Right hindlimb (tissue), 1 donor: ENCODE data around the gene RGS7BP.
A peak's percentile ranks its signal among the peaks of the same experiment; 100 is the strongest.
"Not testable (repeated sequence)": the region's sequence is repeated elsewhere in the genome, so short reads cannot be mapped to it uniquely, and the experiment has no call there.

ENCODE experiments used
- DNase-seq: peaks from one replicate; pipeline ENCODE4 v3.0.0-alpha.2; 2018

The RGS7BP gene

DNA sequence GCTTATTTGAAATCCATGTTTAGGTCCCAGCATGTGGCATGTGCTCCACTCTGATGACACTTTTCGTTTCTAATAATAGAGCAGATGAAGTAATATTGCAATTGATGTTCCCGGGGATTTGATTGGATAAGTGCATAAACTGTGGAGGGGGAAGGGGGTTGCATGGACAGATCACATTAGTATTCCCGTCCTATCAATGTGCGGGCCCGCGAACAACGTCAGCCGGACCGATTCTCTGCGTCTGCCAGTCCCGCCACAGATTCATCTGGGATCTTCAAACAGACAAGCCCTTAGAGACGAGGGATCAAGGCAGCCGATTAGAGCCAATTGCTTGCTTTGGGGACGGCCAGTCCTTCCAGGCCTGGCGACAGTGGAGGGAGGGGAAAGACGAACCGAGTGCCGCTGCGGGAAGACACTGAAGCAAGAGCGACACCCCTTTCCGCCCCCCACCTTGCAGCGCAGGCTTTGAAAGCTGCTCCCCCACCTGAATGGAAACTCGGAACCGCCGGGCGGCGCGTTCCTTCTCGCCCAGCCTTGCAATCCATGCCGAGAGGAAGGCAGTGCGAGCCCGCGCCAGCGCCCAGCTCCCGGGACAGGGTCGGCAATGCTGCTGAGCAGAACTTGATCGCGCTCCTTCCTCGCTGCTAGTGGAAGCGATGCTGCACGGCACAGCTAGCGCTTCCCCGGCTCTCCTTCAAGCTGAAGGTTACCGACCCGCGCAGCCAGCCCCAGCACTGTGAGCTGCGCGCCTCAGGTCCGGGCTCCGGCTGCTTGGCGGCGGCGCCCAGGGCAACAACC lies at the start of gene RGS7BP:
TSS of gene RGS7BP (plus strand) at position 247 of the 798 bp plus-strand sequence. CDS start 610 bp downstream, outside the sequence.
- DNase-seq: peak; percentile 62

DNA sequence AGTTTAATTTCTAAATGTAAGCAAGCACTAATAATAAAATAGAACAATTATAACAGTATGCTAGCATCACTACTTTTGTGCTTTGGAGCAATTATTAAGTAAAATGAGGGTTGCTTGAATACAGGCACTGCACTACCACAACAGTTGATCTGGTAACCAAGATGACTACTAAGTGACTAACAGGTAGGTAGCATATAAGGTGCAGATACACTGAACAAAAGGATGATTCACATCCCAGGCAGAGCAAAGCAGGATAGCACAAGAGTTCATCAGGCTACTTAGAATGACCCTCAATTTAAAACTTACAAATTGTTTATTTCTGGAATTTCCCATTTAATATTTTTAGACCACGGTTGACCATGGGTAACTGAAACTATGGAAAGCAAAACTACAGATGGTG lies 48.0 kb upstream of the RGS7BP start:
- DNase-seq: no peak

GRCh38 chr5:64458948-64459347 lies 46.9 kb upstream of the RGS7BP start:
- no peak for DNase-seq

DNA sequence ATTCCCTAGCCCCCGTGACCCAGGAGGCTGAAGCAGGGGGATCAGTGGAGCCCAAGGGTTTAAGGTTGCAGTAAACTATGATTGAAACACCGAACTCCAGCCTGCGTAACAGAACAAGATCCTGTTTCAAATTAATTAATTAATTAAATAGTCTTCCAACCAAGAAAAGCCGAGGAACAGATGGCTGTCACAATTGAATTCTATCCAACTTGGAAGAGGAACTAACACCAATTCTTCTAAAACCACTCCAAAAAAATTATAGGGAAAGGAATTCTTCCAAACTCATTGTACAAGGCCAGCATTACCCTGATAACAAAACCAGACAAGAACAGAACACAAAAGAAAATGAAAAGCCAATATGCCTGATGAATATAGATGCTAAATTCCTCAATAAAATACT lies 43.4 kb upstream of the RGS7BP start:
- DNase-seq: no peak

GRCh38 chr5:64486163-64486562 lies 19.7 kb upstream of the RGS7BP start:
- DNase-seq: no peak

GRCh38 chr5:64487283-64487682 lies 18.5 kb upstream of the RGS7BP start:
- DNase-seq: no peak

GRCh38 chr5:64489857-64490256 lies 16.0 kb upstream of the RGS7BP start:
- no peak for DNase-seq

GRCh38 chr5:64497386-64497785 lies 8.4 kb upstream of the RGS7BP start:
- DNase-seq: no peak

DNA sequence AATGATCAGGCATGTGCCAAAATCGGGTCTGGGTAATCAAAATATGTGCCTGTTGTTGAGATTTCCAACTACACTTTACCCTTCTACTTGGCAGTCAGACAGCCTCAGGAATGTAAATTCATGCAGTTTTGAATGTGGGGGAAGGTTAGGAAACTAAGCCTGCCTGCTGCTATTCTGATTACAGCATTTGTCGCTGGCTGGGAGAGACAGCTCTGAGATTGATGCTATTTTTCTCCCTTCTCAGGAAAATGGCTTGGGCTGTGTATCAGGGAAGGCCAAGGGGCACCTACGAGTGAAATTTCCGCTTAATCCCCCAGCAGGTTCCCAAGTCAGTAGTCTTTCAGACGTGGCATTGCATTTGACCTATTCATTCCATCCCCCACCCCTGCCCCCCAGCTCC lies 3.6 kb upstream of the RGS7BP start:
- DNase-seq: no peak

DNA sequence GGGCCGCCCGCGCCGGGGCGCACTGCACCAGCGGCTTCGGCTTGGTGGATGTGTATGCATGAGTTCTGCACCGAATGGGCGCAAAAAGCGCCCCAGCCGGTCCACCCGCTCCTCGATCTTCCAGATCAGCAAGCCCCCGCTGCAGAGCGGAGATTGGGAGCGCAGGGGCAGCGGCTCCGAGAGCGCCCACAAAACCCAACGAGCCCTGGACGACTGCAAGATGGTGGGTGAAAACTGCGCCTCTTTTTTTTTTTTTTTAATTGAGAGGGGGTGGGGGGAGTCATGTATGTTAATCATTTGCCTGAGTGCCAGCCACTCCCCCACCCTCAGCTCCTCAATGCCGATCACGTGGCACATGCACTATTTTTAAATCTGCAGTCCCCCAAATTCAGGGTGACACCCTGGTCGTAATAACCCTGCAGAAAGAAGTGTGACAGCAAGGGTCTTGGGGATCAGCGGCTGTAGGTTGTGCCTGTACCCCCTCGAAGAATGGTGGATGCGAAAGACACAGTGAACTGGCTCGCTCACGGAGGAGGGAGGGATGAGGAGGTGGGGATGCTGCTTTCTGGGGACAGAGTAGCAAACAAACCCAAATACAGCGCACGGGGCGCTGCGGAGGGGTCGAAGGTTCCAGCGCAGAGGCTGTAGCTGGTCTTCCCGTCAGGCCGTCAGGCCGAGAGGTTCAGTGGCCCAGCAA lies 900 bp downstream of the RGS7BP start:
- DNase-seq: no peak

- no peak for DNase-seq
Observed at GRCh38 chr5:64507264-64507605, 1.4 kb downstream of the RGS7BP start.

DNA sequence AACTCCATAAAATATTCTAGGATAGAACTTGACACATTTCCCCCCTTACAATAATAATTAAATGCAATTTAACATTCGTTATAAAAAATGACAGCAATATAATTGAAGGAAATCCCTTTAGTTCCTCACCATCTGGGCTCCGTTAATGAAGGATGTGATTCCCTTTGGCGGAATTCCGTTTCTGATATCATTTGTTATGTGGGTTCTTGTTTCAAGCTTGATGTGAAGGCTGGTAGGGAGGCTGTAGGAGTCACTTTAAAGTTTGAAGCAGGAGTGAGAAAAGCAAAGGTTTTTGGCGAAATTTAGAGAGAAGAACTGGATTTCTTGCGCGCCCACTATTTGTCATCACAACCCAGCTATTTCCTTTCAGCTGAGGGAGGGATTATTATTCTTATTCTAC lies 4.0 kb downstream of the RGS7BP start:
- DNase-seq: no peak

DNA sequence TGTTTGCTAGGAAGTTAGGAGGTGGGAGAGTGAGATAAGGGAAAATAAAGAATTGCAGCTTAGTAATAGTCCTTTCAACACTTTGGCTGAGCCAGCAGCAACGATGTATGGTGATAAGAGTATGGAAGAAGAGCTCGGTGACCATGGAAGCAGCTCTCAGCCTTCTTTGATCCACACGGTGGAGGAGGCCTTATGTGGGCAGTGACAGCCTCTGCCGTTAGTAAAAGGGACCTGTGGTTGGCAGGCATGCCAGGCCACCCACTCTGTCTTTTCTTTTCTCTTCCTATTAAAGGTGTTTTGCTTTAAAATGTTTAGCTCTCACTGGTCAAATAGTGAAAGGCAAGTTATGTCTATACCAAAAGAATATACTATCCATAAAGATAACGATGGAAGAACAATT lies 7.7 kb downstream of the RGS7BP start:
- DNase-seq: no peak

DNA sequence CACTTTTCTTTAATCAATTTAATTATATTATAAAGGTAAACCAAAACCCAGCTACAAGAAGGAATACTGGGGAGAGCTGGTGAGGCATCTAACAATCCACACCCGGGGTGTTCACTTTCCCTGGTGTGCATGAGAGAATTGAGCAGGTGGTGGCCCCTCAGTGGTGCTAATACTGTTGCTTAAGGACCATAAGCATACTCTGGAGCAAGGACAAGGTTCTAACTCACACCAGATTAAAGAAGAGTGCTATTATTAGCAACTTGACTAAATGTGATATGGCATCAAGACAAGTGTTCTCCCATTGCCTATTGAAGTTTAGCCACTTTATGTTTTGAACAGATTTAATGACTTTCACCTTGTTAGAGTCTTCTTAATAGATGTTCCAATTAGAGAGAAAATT lies 8.8 kb downstream of the RGS7BP start:
- no peak for DNase-seq

- no peak for DNase-seq
Observed at GRCh38 chr5:64516216-64516615, 10.4 kb downstream of the RGS7BP start.

- no peak for DNase-seq
Observed at GRCh38 chr5:64518793-64519192, 13.0 kb downstream of the RGS7BP start.

DNA sequence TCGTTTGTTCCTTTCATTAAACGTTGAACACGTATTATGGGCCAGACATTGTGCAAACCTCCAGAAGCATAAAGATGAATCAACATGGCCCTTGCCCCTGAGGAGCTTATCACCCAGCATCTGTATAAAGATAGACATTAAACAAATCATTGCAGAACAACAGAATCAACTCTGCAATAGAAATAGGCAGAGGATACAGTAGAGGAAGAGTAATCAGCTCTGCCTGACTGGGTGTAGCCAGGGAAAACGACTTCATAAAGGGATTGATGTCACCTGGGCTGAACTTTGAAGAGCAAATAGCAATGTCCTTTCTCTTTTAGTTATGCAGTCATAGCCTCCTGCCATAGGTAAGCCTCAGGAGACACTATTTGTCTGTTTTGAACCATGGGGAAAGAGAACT lies 13.4 kb downstream of the RGS7BP start:
- no peak for DNase-seq

DNA sequence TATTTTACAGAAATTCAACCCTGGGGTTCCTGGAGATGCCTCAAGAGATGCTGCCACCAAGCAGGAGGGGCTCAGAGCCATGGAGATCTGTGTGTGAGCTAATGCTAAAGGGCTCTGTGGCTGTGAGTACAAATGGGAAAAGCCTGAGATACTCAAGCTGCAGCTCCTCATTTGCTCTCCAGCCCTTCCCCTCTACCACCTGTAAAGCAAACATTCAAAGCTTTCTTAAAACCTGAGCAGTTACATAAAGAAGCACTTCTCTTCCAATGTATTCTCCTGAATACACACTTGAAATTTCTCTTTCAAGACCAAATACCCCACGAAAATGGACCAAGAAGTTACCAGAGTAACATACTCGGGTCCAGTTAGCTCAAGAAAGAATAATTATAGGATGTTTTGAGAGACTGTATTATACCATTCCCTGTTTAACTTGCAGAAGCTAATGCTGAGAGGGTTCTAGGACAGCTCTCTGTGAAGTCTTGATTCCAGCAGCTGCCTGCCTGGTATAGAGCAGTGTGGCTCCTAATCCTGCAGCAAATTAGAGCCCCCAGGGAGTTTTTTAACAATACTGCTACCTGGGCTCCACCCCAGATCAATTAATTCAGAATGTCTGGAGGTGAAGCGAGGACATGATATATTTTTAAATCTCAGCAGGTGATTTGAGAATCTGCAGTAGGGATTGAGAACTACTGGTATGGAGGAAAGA lies 21.1 kb downstream of the RGS7BP start:
- no peak for DNase-seq

GRCh38 chr5:64530076-64530475 lies 24.3 kb downstream of the RGS7BP start:
- DNase-seq: no peak

DNA sequence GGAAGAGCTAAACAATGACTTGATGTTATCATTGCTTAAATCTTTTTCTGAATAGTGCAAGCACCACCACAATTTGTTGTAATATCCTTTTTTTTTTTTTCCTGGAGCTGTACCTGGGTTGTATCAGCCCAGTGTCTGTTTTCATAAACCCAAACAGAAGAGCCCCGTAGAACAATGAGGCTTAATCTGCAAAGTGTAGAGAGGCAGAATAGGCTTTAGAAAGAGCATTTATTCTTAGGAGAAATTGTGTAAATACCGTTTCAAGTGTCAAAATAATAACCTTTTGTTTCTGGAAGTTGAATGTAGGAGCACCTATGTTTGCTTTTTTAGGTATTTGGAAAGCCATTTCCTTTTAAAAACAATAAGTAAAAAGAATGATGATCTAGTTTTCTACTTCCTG lies 26.4 kb downstream of the RGS7BP start:
- no peak for DNase-seq

DNA sequence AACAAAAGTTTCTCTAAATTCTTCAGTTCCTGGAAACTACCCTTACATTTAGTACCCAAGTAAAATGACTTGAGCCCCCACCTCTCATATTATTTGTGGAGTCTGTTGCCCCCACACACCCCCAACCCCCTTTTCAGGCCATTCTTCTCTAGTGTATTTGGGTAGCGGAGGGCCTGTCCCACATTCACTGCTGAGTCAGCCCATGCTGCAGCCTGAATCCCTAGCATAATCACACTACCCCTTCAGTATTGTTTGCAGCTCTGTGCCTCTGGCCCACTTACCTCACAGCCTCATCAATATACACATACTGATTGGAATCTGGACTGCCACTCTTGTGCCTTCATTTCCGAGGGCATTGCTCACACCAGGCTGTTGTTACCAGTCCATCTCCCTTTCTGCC lies 26.8 kb downstream of the RGS7BP start:
- no peak for DNase-seq

GRCh38 chr5:64534033-64534432 lies 28.2 kb downstream of the RGS7BP start:
- DNase-seq: no peak

DNA sequence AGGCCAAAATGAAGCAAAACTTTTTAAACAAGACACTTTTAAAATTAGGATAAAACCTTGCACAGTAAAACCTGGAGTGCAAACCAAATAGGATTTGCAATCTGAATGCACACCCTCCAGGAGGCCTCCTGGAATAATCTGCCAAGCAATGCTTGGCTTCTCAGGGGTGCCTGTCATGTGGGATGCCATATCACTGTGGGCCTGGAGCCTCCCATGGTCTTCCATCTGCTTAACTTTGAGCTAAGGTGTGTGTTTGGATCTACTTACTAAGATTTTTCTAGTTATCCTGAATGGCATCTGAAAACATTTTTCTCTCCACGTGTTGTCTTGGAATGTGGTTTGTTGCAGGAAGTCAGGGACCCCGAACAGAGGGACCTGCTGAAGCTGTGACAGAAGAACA lies 52.1 kb downstream of the RGS7BP start:
- DNase-seq: no peak

DNA sequence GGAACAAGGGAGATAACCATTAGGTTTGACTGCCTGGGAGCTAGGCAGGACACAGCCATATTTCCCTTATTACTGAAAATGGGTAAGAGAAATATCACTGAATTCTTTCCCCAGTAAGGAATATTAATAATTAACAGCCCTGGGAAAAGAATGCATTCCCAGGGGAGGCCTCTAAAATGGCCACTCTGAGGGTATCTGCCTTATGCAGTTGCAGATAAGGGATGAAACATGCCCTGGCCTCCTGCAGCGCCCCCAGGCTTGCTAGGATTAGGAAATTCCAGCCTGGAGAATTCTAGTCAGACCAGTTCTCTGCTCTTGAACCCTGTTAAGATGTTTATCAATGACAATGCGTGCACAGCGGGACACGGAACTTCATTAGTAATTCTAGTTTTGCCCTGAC lies 52.8 kb downstream of the RGS7BP start:
- DNase-seq: not testable (repeated sequence)
